GM12872 (cell line): Measurements from ENCODE around the gene NOL6.

Experiments used
- TF ChIP-seq, protein P1 (sequence below): IDR thresholded peaks from 3 replicates; pipeline ENCODE4 v1.5.1; 2011; ENCODE audit warnings: low read depth, mild to moderate bottlenecking, low read length, moderate library complexity; ENCODE audit not compliant: insufficient read depth

Gene NOL6

DNA sequence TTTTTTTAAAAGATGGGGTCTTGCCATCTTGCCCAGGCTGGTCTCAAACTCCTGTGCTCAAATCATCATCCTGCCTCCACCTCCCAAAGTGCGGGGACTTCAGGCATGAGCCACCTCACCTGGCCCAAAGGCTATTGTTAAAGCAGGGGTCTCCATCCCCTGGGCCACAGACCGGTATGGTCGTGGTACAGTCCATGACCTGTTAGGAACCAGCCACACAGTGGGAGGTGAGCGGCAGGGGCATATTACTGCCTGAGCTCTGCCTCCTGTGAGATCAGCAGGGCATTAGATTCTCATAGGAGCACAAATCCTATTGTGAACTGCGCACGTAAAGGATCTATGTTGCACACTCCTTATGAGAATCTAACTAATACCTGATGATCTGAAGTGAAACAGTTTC, 7.3 kb upstream of the NOL6 start:
- TF ChIP-seq, protein P1, sequence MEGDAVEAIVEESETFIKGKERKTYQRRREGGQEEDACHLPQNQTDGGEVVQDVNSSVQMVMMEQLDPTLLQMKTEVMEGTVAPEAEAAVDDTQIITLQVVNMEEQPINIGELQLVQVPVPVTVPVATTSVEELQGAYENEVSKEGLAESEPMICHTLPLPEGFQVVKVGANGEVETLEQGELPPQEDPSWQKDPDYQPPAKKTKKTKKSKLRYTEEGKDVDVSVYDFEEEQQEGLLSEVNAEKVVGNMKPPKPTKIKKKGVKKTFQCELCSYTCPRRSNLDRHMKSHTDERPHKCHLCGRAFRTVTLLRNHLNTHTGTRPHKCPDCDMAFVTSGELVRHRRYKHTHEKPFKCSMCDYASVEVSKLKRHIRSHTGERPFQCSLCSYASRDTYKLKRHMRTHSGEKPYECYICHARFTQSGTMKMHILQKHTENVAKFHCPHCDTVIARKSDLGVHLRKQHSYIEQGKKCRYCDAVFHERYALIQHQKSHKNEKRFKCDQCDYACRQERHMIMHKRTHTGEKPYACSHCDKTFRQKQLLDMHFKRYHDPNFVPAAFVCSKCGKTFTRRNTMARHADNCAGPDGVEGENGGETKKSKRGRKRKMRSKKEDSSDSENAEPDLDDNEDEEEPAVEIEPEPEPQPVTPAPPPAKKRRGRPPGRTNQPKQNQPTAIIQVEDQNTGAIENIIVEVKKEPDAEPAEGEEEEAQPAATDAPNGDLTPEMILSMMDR = no peak

DNA sequence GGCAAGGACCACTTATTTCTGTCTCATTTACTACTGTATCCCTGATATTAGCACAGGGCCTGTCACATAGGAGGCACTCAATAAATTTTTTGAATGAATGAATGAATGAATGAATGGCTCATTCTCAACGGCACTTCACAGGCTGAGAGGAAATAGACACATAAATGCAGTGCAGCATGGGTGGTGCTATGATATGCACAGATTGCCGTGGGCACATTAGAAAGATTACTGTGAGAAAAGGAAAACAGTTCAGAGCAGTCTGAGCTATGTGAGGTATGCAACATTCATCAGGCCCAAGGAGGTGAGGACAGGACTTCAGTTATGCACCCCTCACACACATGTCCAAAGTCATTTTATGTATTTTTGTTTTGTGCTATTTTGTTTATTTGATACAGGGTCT, 6.4 kb upstream of the NOL6 start:
- TF ChIP-seq, protein P1 = no peak

DNA sequence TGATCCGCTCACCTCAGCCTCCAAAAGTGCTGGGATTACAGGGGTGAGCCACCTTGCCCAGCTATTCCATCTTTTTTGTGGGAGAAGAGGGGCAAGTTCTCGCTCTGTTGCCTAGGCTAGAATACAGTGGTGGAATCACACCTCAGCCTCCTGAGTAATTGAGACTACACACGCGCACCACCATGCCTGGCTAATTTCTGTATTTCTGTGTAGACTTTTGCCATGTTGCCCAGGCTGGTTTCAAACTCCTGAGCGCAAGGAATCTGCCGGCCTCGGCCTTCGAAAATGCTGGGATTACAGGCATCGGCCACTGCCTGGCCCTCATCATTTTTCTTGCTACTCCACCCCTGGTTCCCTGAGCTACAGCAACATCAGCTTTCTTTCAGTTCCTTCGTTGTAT, 2.8 kb upstream of the NOL6 start:
- TF ChIP-seq, protein P1 = no peak

DNA sequence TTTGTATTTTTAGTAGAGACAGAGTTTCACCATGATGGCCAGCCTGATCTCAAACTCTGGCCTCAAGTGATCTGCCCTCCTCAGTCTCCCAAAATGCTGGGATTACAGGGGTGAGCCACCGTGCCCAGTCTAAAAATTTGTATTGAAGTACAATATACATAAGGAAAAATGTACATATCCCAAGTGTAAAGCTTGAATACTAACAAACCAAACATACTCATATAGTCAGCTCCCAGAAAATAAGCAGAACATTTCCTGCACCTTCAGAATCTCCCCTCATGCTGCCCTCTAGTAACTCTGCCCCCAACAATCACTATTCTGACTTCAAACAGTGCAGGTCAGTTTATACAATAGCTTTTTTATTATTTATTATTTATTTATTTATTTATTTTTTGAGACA, 1.6 kb upstream of the NOL6 start:
- TF ChIP-seq, protein P1 = no peak

DNA sequence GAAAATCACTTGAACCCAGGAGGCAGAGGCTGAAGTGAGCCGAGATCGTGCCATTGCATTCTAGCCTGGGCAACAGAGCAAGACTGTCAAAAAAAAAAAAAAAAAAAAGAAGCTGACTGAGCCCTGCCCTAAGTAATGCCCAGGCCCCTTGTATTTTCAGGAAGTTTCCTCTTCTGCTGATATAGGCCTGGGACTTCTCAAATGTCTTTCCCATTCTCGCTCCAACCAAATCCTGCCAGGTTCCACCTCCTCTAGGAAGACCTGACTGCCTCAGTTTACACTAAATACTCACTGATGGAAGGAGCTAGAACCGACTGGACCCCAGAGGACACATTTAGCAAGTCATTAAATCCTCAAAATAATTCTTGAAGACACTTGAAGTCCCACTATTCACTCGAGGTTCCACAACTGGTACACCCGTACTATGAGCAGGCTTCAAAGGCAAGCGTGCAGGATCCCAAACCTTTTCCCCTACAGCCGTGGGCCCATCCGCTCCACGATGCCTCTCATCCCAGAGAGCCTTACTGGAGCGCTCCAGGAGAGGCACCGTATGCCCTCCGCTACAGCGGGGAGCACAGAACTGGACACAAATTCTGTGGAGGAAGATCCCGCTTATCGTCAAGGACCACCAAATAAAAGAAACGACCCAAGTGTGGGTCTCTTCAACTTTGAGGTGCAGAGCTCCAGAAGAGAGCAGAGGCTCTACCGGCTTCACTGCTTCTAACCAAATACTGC, 676 bp downstream of the NOL6 start:
- TF ChIP-seq, protein P1 = no peak

DNA sequence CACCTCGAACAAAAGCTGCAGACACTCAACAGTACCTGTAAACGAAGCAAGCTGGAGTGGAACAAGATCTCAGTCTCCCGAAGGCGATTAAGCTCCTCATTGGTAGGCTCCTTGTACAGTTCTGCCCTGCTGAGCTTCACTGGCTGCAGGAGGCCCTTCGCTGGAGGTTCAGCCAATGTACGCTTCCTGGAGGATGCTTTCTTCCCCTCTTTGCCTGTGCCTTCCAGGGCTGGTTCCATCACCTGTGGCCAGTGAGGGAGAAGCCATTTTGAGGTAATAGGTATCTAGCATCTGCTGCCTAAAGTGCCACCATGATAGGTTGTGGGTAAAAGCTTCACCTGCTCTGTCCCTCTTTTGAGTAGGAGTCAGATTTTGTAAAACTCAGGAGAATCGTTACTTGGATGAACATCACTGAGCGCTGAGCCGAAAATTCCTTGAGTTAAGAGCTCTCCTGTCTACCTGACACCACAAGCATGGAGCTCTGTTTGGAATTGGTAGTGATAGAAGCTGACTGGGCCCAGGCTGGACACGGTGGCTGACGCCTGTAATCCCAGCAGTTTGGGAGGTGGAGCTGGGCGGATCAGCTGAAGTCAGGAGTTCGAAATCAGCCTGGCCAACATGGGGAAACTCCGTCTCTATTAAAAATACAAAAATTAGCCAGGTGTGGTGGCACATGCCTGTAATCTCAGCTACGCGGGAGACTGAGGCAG, 1.4 kb downstream of the NOL6 start:
- TF ChIP-seq, protein P1 = no peak

DNA sequence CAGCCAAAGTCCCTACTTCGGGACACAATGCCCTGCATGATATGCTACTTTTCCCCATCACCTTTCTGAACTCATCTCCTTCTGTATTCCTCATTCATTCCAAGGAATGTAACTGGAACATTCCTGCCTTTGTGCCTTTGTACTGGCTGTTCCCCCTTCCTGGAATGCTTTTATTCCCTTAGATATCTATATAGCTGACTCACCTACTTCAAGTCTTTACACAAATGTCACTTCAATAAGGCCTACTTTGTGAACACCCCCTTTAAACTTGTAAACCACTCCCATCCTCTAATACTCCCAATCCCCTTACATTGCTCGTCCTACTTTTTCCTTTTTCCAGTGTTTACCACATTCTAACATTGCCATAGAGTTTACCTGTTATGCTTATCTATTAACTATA, 2.4 kb downstream of the NOL6 start:
- TF ChIP-seq, protein P1 = no peak
